ENCODE data around the gene PASK.

The PASK gene

DNA sequence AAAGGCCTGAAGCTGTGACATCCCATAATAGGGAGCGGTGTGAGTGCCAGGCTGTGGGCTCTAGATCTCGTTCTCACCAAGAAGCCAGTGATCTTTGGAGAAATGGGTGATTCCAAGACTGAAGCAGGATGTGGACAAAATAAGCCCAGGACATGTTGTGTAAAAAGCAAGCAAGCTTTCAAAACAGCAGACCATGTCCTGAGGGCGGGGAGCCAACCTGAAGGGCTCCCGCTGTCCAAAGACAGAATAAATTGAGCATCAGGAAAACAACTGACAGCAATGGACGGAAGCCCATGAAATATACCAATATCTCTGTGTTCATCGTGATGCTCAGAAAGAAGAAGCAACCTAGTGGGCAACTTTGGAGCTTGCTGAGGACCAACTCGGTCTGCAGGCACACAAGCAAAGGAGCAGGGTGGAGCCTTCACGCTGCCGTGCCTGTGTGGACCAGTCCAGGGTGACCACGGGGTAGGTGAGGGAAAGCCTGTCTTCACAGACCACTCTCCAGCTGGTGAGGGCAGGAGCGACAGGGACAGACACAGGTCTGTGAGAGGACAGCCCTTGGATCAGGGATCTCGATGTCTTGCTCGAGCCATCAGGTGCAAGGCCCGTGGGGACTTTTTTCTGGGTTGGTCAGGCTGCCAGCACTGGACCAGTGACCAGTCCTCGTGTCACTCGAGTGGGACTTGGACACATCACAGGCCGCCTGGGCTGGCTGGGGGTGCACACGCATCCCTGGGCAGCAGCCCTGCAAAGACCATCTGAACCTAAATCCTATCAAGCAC lies 68.7 kb downstream of the PASK start:
- Histone ChIP-seq H3K18ac (ENCODE audit: low read length) (no peak overlapping the region), H3K4ac (ENCODE audit: low read length) (no peak overlapping the region), H2AK5ac (ENCODE audit: low read depth, low read length) (no peak overlapping the region), H3K27me3 (ENCODE audit: control insufficient read depth in 3 of 3, insufficient read depth in 3 of 3, low read depth in 1 of 3, low read length in 3 of 3) (no peaks in the 10 kb centered on the region), H3K79me1 (ENCODE audit: low read depth, low read length) (no peaks in the 10 kb centered on the region), H2AFZ (ENCODE audit: low read length) (no peak overlapping the region), H3K27ac (replicated peaks; ENCODE audit: low read length) (no peak overlapping the region), H2BK15ac (ENCODE audit: low read length) (no peak overlapping the region), H4K91ac (ENCODE audit: low read depth, low read length, poor library complexity) (no peak overlapping the region), H3K9ac (ENCODE audit: low read depth, low read length, poor library complexity) (no peak overlapping the region), H2BK12ac (ENCODE audit: low read length) (no peak overlapping the region), H3K4me1 (ENCODE audit: control insufficient read depth in 2 of 2, insufficient read depth in 1 of 2, low read depth in 1 of 2, low read length in 2 of 2) (peaks cover 0 to 4% of the 10 kb centered on the region in 2 donors), H3K9me3 (replicated peaks in 1 of 2; ENCODE audit: control insufficient read depth in 2 of 2, insufficient read depth in 1 of 2, low read depth in 1 of 2, low read length in 2 of 2) (peaks cover 0 to 8% of the 10 kb centered on the region in 2 donors), H2BK120ac (ENCODE audit: low read depth, low read length) (no peak overlapping the region), H2BK5ac (ENCODE audit: low read length) (no peak overlapping the region), H3K14ac (ENCODE audit: low read length) (peak overlapping the region; percentile 33), H3K4me3 (ENCODE audit: low read length in 2 of 2) (peak overlapping the region in 1 of 2 donors; percentile 26), H3K4me2 (ENCODE audit: insufficient read depth, low read length, poor library complexity, severe bottlenecking) (no peak overlapping the region), H3K23ac (ENCODE audit: low read depth, low read length, poor library complexity) (no peak overlapping the region), H3K36me3 (replicated peaks in 1 of 2; ENCODE audit: control insufficient read depth in 2 of 2, insufficient read depth in 2 of 2, low read length in 2 of 2) (peaks cover 0 to 9% of the 10 kb centered on the region in 2 donors), H4K8ac (ENCODE audit: low read depth, low read length) (no peak overlapping the region)
- DNase-seq (ENCODE audit: low spot score) = no peak
- WGBS, 2 donors (ENCODE audit: extremely low coverage in 2 of 2, insufficient read length in 2 of 2, insufficient replicate concordance in 1 of 2) = no CpG with 5 or more reads among the region's 18 CpGs

DNA sequence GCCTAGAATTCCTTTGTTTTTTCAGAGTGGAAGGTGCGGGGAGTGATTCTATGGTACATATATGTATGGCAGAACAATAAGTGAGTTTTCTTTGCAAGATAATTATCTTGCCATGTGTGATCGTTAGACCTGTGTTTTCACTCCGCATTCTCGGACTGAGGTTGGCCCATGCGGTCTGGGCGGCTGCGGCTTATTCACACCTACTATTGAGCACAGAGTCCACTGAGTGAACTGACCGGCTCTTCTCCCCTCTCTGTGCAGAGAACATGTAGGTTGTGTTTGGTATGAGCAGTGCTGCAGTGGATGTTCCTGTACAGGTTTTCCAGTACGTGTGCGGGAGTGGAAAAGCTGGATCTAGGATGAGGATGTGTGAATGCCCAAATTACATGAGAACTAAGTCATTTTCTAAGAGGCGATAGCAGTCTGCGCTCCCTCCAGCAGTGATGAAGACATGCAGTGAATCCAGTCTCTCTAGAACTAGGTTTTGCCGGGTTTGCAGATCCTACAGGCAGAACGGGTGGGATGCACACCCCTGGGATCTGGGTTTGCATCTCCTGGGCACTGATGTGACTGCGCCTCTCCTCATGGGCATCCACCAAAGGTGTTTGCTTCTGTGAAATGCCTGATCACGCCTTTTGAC lies 74.3 kb downstream of the PASK start:
- Histone ChIP-seq H2BK15ac (ENCODE audit: low read length) (no peak overlapping the region), H3K9me3 (replicated peaks in 1 of 2; ENCODE audit: control insufficient read depth in 2 of 2, insufficient read depth in 1 of 2, low read depth in 1 of 2, low read length in 2 of 2) (no peaks in the 10 kb centered on the region), H3K27ac (replicated peaks; ENCODE audit: low read length) (no peak overlapping the region), H2BK5ac (ENCODE audit: low read length) (no peak overlapping the region), H2BK120ac (ENCODE audit: low read depth, low read length) (no peak overlapping the region), H2BK12ac (ENCODE audit: low read length) (no peak overlapping the region), H3K4me2 (ENCODE audit: insufficient read depth, low read length, poor library complexity, severe bottlenecking) (no peak overlapping the region), H3K9ac (ENCODE audit: low read depth, low read length, poor library complexity) (no peak overlapping the region), H3K4ac (ENCODE audit: low read length) (no peak overlapping the region), H3K79me1 (ENCODE audit: low read depth, low read length) (no peaks in the 10 kb centered on the region), H3K4me1 (ENCODE audit: control insufficient read depth in 2 of 2, insufficient read depth in 1 of 2, low read depth in 1 of 2, low read length in 2 of 2) (peaks cover 6% of the 10 kb centered on the region in 2 donors), H3K36me3 (replicated peaks in 1 of 2; ENCODE audit: control insufficient read depth in 2 of 2, insufficient read depth in 2 of 2, low read length in 2 of 2) (no peaks in the 10 kb centered on the region), H4K8ac (ENCODE audit: low read depth, low read length) (no peak overlapping the region), H3K4me3 (ENCODE audit: low read length in 2 of 2) (no peak overlapping the region), H3K27me3 (ENCODE audit: control insufficient read depth in 3 of 3, insufficient read depth in 3 of 3, low read depth in 1 of 3, low read length in 3 of 3) (peaks cover 0 to 2% (median 1%) of the 10 kb centered on the region in 3 experiments), H4K91ac (ENCODE audit: low read depth, low read length, poor library complexity) (no peak overlapping the region), H3K18ac (ENCODE audit: low read length) (no peak overlapping the region), H3K14ac (ENCODE audit: low read length) (no peak overlapping the region), H3K23ac (ENCODE audit: low read depth, low read length, poor library complexity) (no peak overlapping the region), H2AK5ac (ENCODE audit: low read depth, low read length) (no peak overlapping the region), H2AFZ (ENCODE audit: low read length) (no peak overlapping the region)
- DNase-seq (ENCODE audit: low spot score) = no peak
- no CpG with 5 or more reads among the region's 16 CpGs for WGBS, 2 donors (ENCODE audit: extremely low coverage in 2 of 2, insufficient read length in 2 of 2, insufficient replicate concordance in 1 of 2)

DNA sequence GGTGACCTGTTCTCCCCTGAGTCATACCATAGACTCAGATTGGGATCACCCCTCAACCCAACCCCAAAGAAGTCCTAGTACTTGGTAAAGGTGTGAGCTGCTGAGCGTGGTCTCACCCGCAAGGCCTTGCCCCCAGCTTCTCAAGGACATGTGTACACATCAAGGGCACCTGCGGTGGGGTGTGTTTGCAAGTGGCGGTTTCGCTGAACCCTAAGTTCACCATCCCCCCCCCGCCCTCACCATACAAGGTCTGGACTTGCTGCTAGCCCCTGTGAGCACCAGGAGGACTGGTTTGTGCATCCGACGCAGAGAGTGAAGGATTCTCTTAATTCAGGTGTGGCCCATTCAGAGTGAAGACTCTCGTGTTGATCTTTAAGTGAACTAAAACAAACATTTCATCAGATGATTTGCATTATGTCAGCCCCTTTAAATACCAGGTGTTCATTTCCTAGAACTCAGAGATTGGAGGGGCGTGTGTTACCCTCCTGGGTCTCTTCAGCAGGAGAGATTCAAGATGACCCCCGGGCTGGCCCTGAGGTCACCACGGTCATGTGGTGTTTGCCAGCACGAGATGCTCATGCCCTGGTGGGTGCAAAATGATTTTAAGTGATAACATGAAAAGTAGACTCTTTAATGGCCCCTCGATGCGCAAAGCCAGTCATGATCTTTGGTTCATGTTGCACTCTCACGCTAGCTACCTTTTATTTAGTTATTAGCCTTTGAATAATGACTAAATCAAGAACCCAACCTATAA lies 75.0 kb downstream of the PASK start:
- Histone ChIP-seq H2BK12ac (ENCODE audit: low read length) (no peak overlapping the region), H3K9ac (ENCODE audit: low read depth, low read length, poor library complexity) (no peak overlapping the region), H2AK5ac (ENCODE audit: low read depth, low read length) (no peak overlapping the region), H3K23ac (ENCODE audit: low read depth, low read length, poor library complexity) (no peak overlapping the region), H3K27ac (replicated peaks; ENCODE audit: low read length) (no peak overlapping the region), H3K4me1 (ENCODE audit: control insufficient read depth in 2 of 2, insufficient read depth in 1 of 2, low read depth in 1 of 2, low read length in 2 of 2) (peaks cover 6% of the 10 kb centered on the region in 2 donors), H2BK15ac (ENCODE audit: low read length) (no peak overlapping the region), H3K18ac (ENCODE audit: low read length) (no peak overlapping the region), H3K36me3 (replicated peaks in 1 of 2; ENCODE audit: control insufficient read depth in 2 of 2, insufficient read depth in 2 of 2, low read length in 2 of 2) (no peaks in the 10 kb centered on the region), H3K4ac (ENCODE audit: low read length) (no peak overlapping the region), H2AFZ (ENCODE audit: low read length) (no peak overlapping the region), H3K27me3 (ENCODE audit: control insufficient read depth in 3 of 3, insufficient read depth in 3 of 3, low read depth in 1 of 3, low read length in 3 of 3) (peaks cover 0 to 8% (median 2%) of the 10 kb centered on the region in 3 experiments), H4K91ac (ENCODE audit: low read depth, low read length, poor library complexity) (no peak overlapping the region), H3K14ac (ENCODE audit: low read length) (no peak overlapping the region), H3K9me3 (replicated peaks in 1 of 2; ENCODE audit: control insufficient read depth in 2 of 2, insufficient read depth in 1 of 2, low read depth in 1 of 2, low read length in 2 of 2) (no peaks in the 10 kb centered on the region), H2BK120ac (ENCODE audit: low read depth, low read length) (no peak overlapping the region), H4K8ac (ENCODE audit: low read depth, low read length) (no peak overlapping the region), H3K4me3 (ENCODE audit: low read length in 2 of 2) (no peak overlapping the region), H2BK5ac (ENCODE audit: low read length) (peak overlapping the region; percentile 90), H3K4me2 (ENCODE audit: insufficient read depth, low read length, poor library complexity, severe bottlenecking) (no peak overlapping the region), H3K79me1 (ENCODE audit: low read depth, low read length) (peaks cover 3% of the 10 kb centered on the region)
- WGBS, 2 donors (ENCODE audit: extremely low coverage in 2 of 2, insufficient read length in 2 of 2, insufficient replicate concordance in 1 of 2) = no CpG with 5 or more reads among the region's 16 CpGs
- DNase-seq (ENCODE audit: low spot score) = no peak
